GM19324 (cell line): ENCODE data around the gene SIRPA.

ENCODE experiments used
- ATAC-seq: cut with Tn5 transposase; IDR thresholded peaks from one replicate; pipeline ENCODE4 v1.9.1; 2021; ENCODE audit warnings: mild to moderate bottlenecking, moderate library complexity; ENCODE audit not compliant: unreplicated experiment, low FRiP score

Gene SIRPA

GRCh38 chr20:1973601-1974440 is 78.6 kb downstream of the SIRPA start:
- no peak for ATAC-seq

GRCh38 chr20:1975291-1975690 is 80.1 kb downstream of the SIRPA start:
- ATAC-seq = no peak

GRCh38 chr20:1979106-1979778 is 84.0 kb downstream of the SIRPA start:
- no peak for ATAC-seq

GRCh38 chr20:1982686-1983085 is 87.5 kb downstream of the SIRPA start:
- ATAC-seq = no peak

DNA sequence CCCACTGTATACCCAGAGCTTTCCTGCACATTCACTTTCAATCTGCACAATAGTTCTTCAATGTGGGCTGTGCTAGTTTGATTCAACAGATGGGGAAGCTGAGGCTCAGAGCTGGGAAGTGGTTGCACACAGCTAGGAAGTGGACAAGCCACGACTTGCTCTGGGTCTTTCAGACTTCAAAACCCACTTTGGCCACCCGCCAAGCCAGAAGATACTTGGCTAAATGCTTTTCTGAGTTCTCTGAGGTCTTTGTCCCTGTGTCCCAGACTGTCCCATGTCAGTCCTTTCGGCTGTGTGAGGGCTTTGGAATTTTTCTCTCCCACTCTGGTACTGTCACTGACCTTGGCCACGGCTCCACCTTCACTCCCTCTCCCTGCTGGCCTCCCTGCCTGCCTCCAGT is 88.1 kb downstream of the SIRPA start:
- ATAC-seq = no peak

DNA sequence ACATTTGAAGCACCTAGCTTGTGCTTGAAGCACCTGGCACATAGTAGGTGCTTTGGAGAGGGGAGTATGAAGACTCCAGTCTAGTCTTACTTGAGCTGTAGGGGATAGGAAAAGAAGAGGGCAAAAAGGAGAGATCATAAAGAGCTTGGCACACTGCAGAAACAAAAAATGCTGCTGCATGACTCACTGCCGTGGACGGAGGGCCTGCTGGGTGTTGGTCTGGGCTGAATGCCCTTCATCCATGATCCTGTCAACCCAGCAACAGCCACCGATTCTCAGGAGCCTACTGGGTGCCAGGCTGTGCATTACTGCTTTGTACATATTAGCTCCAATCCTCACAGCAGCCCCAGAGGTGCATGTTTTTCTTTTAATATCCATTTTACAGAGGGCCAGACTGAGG is 92.6 kb downstream of the SIRPA start:
- no peak for ATAC-seq
